ENCODE results near the gene RBPJL.

The RBPJL gene

DNA sequence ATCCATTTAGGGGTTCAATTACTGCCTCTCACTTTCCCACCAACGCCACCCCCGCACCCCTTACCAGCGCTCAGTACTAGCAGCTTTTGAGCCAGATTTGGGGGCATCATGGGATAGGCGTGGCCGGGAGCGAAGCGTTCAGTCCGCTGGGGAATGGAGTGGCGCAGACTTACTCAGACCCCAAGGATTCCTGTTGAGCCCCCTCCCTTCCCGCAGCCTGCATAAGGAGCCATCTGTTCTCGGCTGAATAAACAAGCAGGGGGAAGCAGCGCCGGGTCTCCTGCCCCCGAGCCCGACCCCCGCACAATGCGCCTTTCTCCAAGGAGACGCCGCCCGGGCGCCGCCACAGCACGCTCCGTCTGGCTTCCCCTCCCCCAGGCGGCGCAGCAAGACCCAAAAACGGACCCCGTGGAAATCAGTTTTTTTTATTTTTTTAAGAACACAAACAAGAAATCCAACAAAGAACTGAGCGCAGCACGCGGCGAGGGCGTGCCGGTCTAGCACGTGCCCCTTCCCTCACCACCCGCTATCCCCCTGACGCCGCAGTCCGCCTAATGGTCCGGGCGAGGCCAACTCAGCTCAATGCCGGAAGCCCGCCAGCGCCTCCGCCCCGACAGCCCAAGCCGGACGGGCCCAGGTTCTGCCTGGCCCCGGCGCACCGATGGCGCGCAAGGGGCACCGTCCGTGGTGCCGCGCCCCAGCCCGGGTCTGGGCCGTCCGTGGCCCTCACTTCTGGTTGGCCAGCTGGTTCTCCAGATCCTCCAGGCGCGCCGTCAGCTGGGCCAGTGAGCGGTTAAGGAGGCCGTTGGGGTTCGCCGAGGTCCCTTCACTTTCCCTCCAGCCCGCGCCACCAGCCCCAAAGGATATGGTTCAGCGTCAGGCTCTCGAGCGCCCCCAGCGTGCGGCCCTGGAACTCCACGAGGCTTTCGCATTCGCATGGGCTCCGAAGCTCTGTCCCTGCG lies 13.3 kb upstream of the RBPJL start:
- DNase-seq: peak; percentile 86

- DNase-seq: no peak
Measured at GRCh38 chr20:45294003-45294368, 12.7 kb upstream of the RBPJL start.

- DNase-seq: no peak
Measured at GRCh38 chr20:45294659-45295058, 12.0 kb upstream of the RBPJL start.

DNA sequence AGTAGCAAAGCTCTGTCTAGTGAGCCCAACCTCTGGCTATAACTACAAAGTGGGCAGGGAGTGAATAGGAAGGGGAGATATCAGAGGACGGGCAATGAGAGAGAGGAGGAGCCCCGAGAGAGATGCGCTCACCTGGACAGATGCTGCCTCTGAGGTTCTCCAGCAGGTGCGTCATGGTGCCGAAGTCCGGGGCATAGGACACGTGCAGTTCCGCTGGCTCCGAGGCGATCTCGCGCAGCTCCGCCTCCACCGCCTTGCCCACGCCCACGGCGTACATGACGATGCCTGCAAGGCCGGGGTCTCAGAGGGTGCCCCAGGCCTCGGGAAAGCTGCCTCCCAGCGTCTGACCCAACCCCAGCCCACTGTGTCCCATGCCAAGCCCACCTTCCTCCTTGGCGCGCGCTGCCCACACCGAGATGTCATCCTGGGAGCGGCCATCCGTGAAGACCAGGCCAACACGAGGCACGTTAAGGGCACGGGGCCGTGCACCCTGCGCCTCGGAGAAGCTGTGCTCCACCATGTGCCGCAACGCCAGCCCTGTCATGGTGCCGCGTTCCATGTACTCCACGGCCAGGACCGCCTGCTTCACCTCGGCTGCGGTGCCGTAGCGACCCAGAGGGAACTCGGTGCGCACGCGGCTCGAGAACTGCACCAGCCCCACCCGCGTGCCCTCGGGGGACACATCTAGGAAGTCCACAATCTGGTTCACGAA lies 8.7 kb upstream of the RBPJL start:
- DNase-seq: no peak

DNA sequence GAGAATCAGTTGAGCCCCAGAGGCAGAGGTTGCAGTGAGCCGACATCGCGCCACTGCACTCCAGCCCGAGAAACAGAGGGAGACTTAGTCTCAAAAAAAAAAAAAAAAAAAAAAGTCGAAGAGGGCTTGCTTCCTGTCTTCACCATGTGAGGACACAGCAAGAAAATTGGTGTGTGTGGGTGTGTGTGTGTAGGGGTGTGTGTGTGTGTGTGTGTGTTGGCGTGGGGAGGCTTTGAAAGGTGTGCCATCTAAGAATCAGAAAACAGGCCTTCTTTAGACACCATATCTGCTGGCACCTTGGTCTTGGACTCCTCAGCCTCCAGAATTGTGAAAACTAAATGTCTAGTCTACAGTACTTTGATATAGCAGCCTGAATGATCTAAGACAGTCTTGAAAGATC lies 6.9 kb upstream of the RBPJL start:
- no peak for DNase-seq

DNA sequence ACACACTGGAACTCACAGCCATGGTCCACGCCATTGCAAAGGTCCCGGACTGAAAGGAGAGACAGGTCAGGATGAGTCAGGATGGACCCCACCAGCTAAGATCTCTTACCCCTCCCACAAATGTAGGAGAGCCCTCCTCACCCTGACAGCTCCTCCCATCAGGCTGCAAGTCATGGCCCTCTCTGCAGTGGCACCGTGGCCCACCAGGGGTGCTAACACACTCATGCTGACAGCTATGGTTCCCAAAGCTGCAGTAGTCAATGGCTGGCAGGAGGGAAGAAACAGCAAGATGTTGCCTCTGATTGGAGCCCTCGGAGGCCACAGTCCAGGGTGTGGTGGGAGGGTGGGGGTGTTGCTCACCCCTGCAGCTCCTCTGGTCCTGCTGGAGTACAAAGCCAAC lies 5.7 kb upstream of the RBPJL start:
- DNase-seq: peak; percentile 51

GRCh38 chr20:45301824-45302271 lies 4.8 kb upstream of the RBPJL start:
- no peak for DNase-seq

GRCh38 chr20:45303586-45304463 lies 2.8 kb upstream of the RBPJL start:
- DNase-seq: no peak

DNA sequence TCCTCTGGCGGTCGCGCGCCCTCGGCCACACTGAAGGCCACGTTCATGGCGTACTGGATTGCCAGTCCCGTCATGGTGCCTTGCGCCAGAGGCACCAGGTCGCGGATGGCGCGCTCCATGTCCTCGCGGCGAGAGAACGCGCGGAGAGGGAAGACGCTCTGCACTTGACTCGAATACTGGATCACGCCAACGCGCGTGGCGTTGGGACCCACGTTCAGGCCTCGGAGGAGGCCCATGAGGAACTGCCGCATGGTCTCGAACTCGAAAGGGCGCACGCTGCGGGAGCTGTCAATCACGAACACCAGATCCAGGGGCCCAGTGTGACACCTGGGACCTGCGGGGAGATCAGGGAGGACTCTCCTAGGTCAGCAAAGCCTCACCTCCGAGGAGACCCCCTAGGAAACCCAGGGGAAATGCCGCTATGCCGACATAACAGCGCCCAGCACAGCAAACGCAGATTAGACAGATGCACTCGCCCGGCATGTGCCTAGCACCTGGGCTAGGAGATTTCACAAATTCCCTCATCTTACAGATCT lies 2.1 kb upstream of the RBPJL start:
- DNase-seq: no peak

DNA sequence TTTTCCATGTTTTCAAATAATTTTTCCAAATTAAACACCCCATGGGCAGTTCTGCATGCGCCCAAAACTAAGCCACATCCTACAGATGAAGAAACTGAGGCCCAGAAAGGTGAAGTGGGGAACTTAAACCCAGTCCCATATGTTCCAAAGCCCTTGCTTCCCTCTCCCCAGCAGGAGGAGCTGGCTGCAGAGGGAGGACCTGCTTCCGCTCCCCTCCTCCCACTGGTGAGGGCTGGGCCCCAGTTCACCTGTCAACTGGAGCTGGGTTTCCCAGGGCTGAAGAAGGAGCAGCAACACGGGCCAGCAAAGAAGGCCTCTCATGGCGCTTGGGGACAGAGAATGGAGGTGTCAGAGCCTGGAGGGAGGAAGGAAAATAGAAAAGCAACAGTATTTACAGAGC lies 1.4 kb upstream of the RBPJL start:
- no peak for DNase-seq

DNA sequence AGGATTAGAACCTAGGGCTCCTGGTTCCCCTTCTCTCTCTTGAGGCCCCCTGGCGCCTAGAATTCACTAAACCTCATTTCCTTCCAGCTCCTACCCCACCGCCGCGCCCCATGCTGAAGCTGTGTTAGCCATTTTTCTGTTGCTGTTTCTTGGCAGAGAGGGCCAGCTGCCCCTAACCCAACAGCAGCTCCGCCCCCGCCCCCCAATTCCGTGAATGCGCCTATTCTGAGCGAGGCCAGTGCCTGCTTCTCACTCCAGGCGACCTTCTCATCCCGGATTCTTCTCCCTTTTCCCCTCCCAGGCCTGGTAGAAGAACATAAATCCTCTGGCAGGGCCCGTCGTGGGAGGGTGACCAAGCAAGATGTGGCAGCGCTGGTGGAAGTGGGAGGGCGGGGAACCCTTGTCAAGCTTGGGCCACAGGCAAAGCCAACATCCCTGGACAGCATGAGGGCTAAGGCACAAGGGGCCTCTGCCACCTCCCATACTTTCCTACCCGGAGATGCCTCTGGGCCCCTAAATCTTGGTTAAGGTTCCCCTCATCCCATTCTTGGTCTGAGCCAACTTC lies 518 bp downstream of the RBPJL start:
- DNase-seq: no peak

DNA sequence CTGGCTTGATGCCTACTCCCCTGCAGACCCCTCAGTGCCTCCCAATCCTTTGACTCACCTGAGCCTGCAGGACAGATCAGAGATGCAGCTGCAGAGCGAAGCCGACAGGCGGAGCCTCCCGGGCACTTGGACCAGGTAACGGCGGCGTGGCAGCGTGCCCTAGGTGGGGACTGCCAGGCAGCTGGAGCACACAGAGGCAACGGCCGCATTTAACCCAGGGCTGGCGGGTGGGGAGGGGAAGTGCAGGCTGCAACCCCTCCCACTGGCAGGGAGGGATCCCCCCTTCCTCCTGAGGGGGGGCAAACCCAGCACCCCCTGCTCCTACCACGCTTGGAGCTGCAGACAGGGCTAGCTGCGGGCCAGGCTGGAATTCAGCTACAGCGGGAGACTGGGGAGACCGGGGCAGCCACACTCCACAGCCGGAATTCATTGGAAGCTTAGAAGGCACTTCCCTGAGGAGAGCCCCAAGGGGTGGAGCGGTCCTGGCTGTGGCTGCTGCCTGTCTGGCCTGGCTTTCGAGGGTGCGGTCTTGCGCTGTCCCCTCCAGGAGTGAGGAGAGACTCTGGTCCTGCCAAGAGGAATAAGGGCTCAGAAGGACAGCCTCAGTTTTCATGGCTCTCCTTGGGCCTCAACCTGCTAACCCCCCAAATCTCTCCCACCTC lies 1.6 kb downstream of the RBPJL start, which contains the start of gene MATN4:
MATN4 (minus strand) TSS at position 183 of the 662 bp plus-strand sequence. CDS start 2,717 bp downstream, outside the sequence.
- DNase-seq: no peak

DNA sequence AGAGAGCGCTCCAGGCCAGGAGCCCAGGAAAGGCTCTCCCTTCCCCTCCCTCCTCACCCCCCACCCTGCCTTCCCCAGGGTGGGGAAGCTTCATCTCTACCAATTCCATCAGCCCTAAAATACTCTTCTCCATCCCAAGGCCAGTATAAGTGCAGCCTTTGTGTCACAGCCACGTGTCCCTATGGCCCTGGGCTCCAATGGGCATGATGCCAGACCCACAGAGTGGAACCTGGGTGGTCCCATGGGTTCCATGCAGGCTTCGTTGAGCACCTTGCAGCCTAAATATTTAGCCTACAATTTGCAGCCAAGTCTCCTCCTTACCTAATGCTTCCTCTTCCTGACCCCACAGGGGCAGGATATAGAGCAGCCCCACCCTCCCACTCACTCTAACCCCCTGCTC lies 2.4 kb downstream of the RBPJL start:
- no peak for DNase-seq

GRCh38 chr20:45311589-45312211 lies 5.1 kb downstream of the RBPJL start:
- peak; percentile 71 for DNase-seq

DNA sequence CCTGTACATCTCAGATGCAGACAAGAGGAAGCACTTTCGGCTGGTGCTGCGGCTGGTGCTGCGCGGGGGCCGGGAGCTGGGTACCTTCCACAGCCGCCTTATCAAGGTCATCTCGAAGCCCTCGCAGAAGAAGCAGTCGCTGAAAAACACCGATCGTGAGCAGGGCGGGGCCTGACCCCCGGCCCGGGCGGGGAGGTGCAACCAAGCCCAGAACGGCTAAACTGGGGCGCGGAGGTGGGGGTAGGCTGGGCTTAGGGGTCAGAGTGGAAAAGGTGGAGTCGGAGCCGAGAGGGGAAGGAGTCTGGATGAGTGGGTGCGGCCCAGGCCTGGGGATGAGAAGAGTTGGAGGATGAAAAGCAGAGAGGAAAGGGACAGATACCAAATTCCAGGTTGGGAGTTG lies 5.6 kb downstream of the RBPJL start:
- no peak for DNase-seq

DNA sequence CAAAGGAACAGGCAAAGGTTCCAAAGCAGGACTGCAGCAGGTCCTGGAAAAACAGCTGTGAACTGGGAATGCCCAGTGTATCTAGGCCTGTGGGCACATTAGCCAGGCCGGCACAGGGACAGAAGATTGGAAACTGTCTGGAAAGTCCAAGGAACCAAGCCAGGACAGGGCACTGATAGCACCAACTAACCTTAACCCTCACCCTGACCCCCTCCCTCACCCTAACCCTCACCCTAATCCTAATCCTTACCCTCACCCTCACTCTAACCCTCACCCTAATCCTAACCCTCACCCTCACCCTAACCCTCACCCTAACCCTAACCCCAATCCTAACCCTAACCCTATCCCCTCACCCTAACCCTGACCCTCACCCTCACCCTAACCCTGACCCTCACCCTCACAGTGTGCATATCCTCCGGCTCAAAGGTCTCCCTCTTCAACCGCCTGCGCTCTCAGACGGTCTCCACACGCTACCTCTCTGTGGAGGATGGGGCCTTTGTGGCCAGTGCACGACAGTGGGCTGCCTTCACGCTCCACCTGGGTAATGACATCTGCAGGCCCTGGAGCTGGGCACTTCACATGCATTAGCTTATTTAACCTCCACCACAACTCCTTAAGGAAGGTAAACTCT lies 6.5 kb downstream of the RBPJL start:
- DNase-seq: no peak

DNA sequence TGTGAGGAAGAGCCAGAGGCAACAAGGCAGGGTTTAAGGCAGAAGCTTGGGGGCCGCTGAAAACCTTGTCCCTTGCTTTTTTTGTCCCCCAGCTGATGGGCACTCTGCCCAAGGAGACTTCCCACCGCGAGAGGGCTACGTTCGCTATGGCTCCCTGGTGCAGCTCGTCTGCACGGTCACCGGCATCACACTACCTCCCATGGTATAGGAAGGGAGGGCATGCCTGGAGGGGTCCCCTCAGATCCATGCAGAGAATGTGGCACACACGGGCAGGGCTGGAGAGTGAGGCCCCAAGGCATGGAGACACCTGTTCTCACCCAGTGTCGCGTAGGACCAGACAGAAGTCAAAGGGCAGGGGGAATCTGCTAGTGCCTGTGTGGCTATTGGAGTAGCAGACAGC lies 7.3 kb downstream of the RBPJL start:
- DNase-seq: no peak

- DNase-seq: no peak
Measured at GRCh38 chr20:45315672-45316071, 9.0 kb downstream of the RBPJL start.

GRCh38 chr20:45316150-45317080 lies 9.8 kb downstream of the RBPJL start:
- no peak for DNase-seq

GRCh38 chr20:45317826-45318225 lies 11.2 kb downstream of the RBPJL start:
- DNase-seq: no peak
